K562 (cell line): ENCODE measurements around the gene FAM171A1. TPM values are rescaled to one million over a fixed set of nuclear protein-coding genes. Genes with fewer than 3 reads are reported as not detected.

Experiments
- ADNP ChIP-seq: fragments of 200-800 bp; sonication (Bioruptor generic); IDR thresholded peaks from 2 replicates; pipeline ENCODE4 v1.6.1; 2016; ENCODE audit warnings: missing genetic modification characterization, missing compliant biosample characterization
- YY1 ChIP-seq, 3 experiments: IDR thresholded peaks; 2 replicates each; pipeline ENCODE4 v1.6.1; 2011; ENCODE audit warnings: low read length in 2 of 3, mild to moderate bottlenecking in 2 of 3, moderate library complexity in 2 of 3, borderline replicate concordance in 1 of 3, control low read depth in 1 of 3, low read depth in 1 of 3; ENCODE audit not compliant: insufficient read depth in 3 of 3, insufficient replicate concordance in 2 of 3, control insufficient read depth in 1 of 3, insufficient read length in 1 of 3; ENCODE audit errors: extremely low read depth in 1 of 3
- ZNF407 ChIP-seq: fragments of 450-650 bp; IDR thresholded peaks from 2 replicates; pipeline ENCODE4 v1.6.1; 2016; ENCODE audit warnings: low read depth
- polyA plus RNA-seq, 8 experiments: library from polyadenylated mRNA; depleted of rRNA in 4 of 8; stranded (reverse) in 5 of 8; unstranded in 3 of 8; fragments of >200 nt; fragmentation: Nextera tagmentation in 2 of 8; fragmentation: Illumina TruSeq in 1 of 8; extraction: Ambion mirVana in 2 of 8; extraction: Trizol in 1 of 8; gene quantifications; 2 replicates each; pipeline versions ENCODE4 v1.2.1 to v1.2.3, GENCODE V29; 2011 to 2014; ENCODE audit warnings: inconsistent platforms in 1 of 8, missing spikeins in 1 of 8
- total RNA-seq, 7 experiments: library from RNA; depleted of rRNA in 6 of 7; stranded (reverse); fragments of >200 nt in 6 of 7; fragmentation: Illumina TruSeq in 2 of 7; extraction: Trizol in 2 of 7; gene quantifications; 2 replicates each; pipeline versions ENCODE4 v1.2.1 to v1.2.3, GENCODE V29; 2011 to 2021; ENCODE audit warnings: low replicate concordance in 1 of 7
- TF ChIP-seq, protein P1 (sequence below): fragments of 450-650 bp; formaldehyde crosslinking; IDR thresholded peaks from 2 replicates; pipeline ENCODE4 v1.4.0; 2020; ENCODE audit warnings: mild to moderate bottlenecking, moderate library complexity

The FAM171A1 gene
- total and polyA plus RNA-seq, 9 of the 15 experiments (the other 6 are each of a cell fraction or from before 2014, with no cell fraction given): 0.51 to 8.2 (median 4.8) TPM

DNA sequence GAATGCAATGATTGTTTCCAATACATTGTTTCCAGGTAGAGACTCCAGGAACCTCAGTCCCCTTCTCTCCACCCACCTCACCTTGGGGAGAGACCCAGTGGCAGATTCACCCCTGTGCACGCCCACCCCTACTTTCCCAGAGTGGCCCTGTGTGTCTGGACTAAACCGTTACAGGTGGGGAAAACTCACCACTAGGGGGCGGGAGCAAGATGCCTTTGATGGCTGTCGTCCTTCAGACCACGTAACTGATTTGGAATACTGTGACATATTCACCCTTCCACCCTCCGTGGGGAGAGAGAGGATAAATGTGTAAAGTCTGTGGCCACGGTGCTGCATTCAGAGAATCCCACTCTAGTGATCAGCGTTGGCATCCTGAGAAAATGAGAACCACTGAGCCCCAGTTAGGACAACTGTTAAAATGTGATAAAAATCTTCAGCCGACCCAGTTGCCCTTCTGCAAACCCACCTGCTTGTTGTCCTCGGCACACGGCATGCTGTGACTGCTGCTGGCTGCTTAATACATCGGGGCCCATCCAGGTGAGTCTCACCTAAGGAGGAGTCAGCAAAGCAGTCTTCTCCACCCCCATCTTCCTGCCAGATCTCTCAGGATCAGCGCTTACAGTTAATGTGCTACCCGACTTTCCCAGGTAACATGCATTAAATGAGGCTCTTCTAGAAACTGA, 161.1 kb downstream of the FAM171A1 start (continued):
- TF ChIP-seq ZNF407 (no peak), YY1 (IDR thresholded peaks at IDR 0.05; ENCODE audit: borderline replicate concordance in 1 of 3, control insufficient read depth in 1 of 3, extremely low read depth in 1 of 3, insufficient read depth in 3 of 3, insufficient read length in 1 of 3, insufficient replicate concordance in 2 of 3, low read depth in 1 of 3, low read length in 2 of 3) (peak in 1 of 3 experiments; percentile 47), ADNP (no peak)
- TF ChIP-seq, protein P1, sequence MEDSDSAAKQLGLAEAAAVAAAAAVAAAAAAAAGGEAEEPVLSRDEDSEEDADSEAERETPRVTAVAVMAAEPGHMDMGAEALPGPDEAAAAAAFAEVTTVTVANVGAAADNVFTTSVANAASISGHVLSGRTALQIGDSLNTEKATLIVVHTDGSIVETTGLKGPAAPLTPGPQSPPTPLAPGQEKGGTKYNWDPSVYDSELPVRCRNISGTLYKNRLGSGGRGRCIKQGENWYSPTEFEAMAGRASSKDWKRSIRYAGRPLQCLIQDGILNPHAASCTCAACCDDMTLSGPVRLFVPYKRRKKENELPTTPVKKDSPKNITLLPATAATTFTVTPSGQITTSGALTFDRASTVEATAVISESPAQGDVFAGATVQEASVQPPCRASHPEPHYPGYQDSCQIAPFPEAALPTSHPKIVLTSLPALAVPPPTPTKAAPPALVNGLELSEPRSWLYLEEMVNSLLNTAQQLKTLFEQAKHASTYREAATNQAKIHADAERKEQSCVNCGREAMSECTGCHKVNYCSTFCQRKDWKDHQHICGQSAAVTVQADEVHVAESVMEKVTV: peak; percentile 35; the same call in 1 of the 2 replicates
- TF ChIP-seq, all 486 proteins: peak for 14
